GM23248 (cell line): ENCODE data around the gene THADA.

Source experiments
- EZH2 ChIP-seq: fragments of 200-600 bp; sonication (generic); IDR thresholded peaks from 2 replicates; pipeline ENCODE4 v1.6.1; 2018; ENCODE audit warnings: antibody characterized with exemption, mild to moderate bottlenecking; ENCODE audit not compliant: insufficient read depth, poor library complexity, severe bottlenecking
- EZH2phosphoT487 ChIP-seq: fragments of 200-600 bp; sonication (generic); IDR thresholded peaks from 2 replicates; pipeline ENCODE4 v1.6.1; 2018; ENCODE audit warnings: antibody characterized with exemption, moderate library complexity, mild to moderate bottlenecking, low read depth; ENCODE audit not compliant: insufficient read depth

DNA sequence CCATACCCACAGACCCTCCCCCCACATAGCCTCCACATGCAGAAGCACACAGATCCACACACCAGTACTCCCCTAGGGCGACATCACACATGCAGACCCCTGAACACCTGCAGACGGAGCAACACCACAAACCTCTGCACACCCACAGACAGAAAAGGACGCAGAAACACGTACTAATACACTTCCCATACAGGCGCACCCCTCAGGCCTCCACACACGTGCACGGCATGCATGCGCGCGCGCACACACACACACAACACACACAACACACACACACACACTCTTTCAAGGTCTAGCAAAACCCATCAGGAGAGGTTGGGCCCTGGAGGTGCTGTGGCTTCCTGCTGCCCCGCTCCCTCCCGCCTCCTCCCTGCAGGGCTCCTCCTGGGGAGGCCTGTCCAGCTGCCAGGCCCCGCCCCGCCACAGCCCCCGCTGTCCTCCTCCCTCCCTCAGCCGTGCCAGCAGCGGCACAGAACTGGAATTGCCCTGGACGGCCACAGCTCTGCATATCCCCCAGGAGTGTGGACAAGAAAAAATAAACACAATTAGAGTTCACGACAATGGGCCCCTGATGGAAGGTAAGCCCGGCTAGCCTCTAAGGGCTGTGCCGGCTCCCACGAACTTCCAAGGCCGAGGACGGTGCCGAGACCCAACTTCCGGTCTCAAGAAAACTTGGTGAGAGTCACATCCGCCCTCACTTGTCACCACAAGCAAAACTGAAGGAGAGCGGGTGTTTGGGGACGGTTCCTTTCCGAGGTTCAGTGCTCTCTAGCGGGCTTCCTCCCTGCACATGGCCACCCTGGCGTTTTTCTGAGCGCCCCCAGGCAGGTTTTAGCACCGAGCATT, 376.2 kb downstream of the THADA start:
- TF ChIP-seq EZH2: no peak
- TF ChIP-seq EZH2phosphoT487: no peak
